Neutrophil (primary cell): ENCODE measurements around the gene LRRC75A.

Experiments
- H3K27ac ChIP-seq: fragments of 200-600 bp; sonication (generic); 2 replicates; pipeline ENCODE4 v1.5.1; 2016; ENCODE audit warnings: mild to moderate bottlenecking, moderate library complexity
- H3K27me3 ChIP-seq: fragments of 200-600 bp; sonication (generic); 2 replicates; pipeline ENCODE4 v1.6.0; 2016; ENCODE audit warnings: mild to moderate bottlenecking
- H3K36me3 ChIP-seq: fragments of 200-600 bp; sonication (generic); 2 replicates; pipeline ENCODE4 v1.5.1; 2017
- H3K4me1 ChIP-seq, 2 experiments: fragments of 200-600 bp in 1 of 2; sonication (generic) in 1 of 2; 1 replicate in 1 of 2; 2 replicates in 1 of 2; pipeline versions ENCODE4 v1.5.1 to v1.6.1; 2013 to 2016; ENCODE audit warnings: low read depth in 1 of 2, low read length in 1 of 2, mild to moderate bottlenecking in 1 of 2, moderate library complexity in 1 of 2; ENCODE audit not compliant: control insufficient read depth in 1 of 2, insufficient read depth in 1 of 2
- H3K4me3 ChIP-seq, 2 experiments: fragments of 200-600 bp in 1 of 2; sonication (generic) in 1 of 2; 1 replicate in 1 of 2; 2 replicates in 1 of 2; pipeline ENCODE4 v1.5.1; 2013 to 2016; ENCODE audit warnings: low read depth in 1 of 2, low read length in 1 of 2, mild to moderate bottlenecking in 1 of 2, moderate library complexity in 1 of 2
- H3K9me3 ChIP-seq: fragments of 200-600 bp; sonication (generic); 2 replicates; pipeline ENCODE4 v1.5.1; 2016
- TF ChIP-seq, protein P1 (sequence below): fragments of 200-600 bp; sonication (generic); IDR thresholded peaks from 2 replicates; pipeline ENCODE4 v1.5.1; 2016; ENCODE audit warnings: antibody characterized with exemption

LRRC75A gene

DNA sequence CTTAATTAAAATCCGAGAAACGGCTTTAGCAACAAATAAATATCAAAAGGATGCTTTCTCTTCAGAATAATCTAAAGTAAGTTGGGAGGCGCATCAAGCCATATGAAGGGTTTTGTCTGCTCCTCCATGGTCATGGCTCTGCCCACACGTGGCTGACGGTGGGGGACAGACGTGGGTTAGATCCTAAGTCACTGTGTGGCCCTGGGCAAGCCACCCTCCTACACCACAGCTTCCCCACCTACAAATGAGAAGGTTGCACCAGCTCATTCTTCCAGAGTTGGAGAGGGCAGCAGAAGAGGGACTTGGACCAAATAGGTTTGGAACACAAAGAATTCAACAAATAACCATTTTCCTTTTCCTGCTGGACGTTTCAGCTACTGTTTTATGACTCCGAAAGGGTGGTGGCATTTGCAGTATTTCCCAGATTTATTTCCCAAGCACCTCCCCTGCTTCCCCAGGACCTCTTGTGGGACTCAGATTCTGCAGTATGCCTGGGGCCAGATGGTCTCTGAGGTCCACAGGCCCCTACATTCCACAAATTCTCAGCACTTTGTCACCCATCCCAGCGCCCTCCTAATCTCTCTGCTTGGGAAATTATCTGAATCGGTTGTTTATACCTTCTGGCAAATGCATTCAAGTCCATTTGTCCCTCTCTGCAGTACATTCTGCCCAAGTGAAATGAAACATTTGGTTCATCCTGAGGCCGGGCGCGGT lies 17.8 kb downstream of the LRRC75A start:
- TF ChIP-seq, protein P1, sequence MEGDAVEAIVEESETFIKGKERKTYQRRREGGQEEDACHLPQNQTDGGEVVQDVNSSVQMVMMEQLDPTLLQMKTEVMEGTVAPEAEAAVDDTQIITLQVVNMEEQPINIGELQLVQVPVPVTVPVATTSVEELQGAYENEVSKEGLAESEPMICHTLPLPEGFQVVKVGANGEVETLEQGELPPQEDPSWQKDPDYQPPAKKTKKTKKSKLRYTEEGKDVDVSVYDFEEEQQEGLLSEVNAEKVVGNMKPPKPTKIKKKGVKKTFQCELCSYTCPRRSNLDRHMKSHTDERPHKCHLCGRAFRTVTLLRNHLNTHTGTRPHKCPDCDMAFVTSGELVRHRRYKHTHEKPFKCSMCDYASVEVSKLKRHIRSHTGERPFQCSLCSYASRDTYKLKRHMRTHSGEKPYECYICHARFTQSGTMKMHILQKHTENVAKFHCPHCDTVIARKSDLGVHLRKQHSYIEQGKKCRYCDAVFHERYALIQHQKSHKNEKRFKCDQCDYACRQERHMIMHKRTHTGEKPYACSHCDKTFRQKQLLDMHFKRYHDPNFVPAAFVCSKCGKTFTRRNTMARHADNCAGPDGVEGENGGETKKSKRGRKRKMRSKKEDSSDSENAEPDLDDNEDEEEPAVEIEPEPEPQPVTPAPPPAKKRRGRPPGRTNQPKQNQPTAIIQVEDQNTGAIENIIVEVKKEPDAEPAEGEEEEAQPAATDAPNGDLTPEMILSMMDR, result no peak
- Histone ChIP-seq H3K36me3 (peaks cover 10% of the 10 kb centered on the region), H3K4me1 (no peaks in the 10 kb centered on the region)

DNA sequence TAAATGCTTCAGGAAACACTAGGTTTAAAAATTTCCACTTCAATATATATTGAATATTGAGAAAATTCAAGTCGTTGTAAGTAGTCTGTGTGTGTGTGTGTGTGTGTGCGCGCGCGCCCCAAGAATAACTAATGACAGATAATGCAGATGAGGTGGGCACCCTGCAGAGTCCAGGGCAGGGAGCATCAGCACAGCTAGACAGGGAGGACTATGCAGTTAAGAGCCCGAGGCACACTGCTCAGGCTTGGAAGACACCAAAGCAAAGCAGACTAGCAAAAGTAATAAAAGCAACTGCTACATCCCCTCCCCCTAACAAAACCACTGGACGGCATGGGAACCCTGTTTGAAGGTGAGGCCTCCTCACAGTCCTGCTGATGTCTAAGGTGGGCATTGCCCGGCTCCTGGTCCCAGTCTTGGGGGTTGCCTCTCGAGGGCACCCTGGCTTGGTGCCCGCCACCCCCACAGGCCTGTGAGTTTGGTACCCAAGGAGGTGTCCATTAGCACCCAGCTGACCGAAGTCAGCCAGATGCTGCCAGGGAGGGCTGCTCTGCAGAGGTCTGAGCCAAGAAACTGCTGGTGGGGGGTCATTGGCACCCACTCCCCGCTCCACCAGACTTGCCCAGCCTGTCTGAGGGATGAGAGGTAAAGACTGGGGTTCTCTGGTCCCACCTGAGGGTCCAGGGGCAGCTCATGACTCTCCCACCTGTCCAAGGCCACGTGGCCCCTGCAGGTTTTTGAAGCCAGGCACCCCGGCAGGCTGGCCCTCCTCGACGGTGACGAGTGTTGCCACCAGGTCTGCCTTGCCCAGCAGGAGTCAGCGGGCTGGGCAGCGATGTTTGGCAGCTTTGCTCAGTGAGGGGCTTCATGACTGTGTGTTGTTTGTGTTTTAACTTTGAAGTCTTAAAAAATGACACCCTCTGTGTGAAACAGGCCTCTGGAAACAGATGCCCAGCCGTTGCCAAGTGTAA lies 18.7 kb downstream of the LRRC75A start:
- Histone ChIP-seq H3K4me1 (no peaks in the 10 kb centered on the region), H3K4me3 (no peak overlapping the region), H3K27me3 (no peaks in the 10 kb centered on the region), H3K9me3 (no peaks in the 10 kb centered on the region), H3K36me3 (peaks cover 10% of the 10 kb centered on the region), H3K27ac (no peak overlapping the region)
- TF ChIP-seq, protein P1, result no peak

More for the DNA sequence above, 17.8 kb downstream of the LRRC75A start:
- Histone ChIP-seq H3K9me3 (no peaks in the 10 kb centered on the region), H3K4me3 (no peak overlapping the region), H3K27ac (no peak overlapping the region), H3K27me3 (no peaks in the 10 kb centered on the region)

- H3K36me3 ChIP-seq, result peaks cover 10% of the 10 kb centered on the region
- H3K27me3 ChIP-seq, result no peaks in the 10 kb centered on the region
- TF ChIP-seq, protein P1, result no peak
- no peaks in the 10 kb centered on the region for H3K4me1 ChIP-seq
- H3K9me3 ChIP-seq, result no peaks in the 10 kb centered on the region
- no peak overlapping the region for H3K27ac ChIP-seq
- H3K4me3 ChIP-seq, result no peak overlapping the region
These were observed 19.5 kb downstream of the LRRC75A start for GRCh38 chr17:16472539-16472938.

DNA sequence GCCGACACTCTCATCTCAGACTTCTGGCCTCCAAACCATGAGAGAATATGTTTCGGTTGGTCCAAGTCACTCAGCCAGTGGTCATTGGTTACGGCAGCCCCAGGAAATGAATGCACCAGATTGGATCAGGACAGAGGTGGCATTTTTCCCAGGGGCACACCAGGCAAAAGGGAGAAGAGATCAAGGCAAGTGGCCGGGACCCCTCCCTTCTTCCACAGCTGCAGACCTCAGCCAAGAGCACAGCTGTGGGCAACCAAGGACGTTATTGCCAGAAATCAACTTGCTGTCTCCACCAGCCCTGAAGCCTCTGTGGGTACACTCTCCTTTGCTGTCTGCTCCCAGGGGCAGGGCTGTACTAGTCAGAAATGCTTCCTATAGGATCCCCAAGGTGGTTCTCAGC lies 20.7 kb downstream of the LRRC75A start:
- no peak overlapping the region for H3K27ac ChIP-seq
- H3K27me3 ChIP-seq, result no peaks in the 10 kb centered on the region
- no peaks in the 10 kb centered on the region for H3K9me3 ChIP-seq
- H3K4me3 ChIP-seq, result no peak overlapping the region
- no peaks in the 10 kb centered on the region for H3K4me1 ChIP-seq
- H3K36me3 ChIP-seq, result peaks cover 10% of the 10 kb centered on the region
- TF ChIP-seq, protein P1, result no peak

DNA sequence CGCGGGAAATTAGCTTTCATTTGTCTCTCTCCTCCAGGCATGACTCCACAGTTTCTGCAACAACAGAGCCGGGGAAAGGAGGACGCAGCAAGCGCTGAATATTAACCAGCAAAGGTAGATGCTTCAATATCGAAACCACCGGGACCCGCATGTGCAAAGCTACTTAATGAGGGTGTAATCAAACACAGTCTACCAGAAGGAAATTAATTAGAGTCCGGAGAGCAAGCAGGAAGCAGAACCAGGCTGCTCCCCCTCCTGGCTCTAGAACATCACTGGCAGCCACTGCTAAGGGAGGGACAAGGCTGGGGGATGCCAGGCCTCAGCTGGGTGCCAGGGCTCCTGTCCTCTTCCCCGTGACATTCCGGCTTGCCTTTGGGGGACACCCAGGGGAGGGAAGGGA lies 21.7 kb downstream of the LRRC75A start:
- TF ChIP-seq, protein P1, result no peak
- no peaks in the 10 kb centered on the region for H3K4me1 ChIP-seq
- H3K27me3 ChIP-seq, result no peaks in the 10 kb centered on the region
- H3K9me3 ChIP-seq, result no peaks in the 10 kb centered on the region
- peaks cover 10% of the 10 kb centered on the region for H3K36me3 ChIP-seq
- no peak overlapping the region for H3K4me3 ChIP-seq
- H3K27ac ChIP-seq, result no peak overlapping the region
